Measurements from ENCODE around the gene JAZF1. TPM values are rescaled to one million over a fixed set of nuclear protein-coding genes. Genes with fewer than 3 reads are reported as not detected.
A peak's percentile ranks its signal among the peaks of the same experiment; 100 is the strongest.

Gene JAZF1
- total and polyA plus RNA-seq, 2 donors, result 30.7 to 31.9 TPM

DNA sequence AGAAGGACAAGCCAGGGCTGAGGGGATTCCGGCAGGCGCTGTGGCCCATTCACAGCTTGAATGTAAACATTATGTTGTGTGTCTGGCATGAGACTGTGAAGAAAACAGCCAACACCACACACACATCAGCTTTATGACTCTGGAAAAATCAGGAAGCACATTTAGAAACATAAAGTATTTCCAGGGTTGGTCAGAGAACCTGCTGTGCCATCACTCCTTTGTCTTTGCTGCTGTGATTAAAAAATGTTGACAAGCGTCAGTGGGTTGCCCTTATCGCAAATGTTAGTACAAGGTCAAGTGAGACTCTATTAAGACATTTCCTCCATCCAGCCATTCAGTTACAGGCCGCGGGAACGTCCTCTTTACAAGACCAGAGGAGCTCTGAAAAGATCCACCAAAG is 345.2 kb downstream of the JAZF1 start:
- H3K27ac ChIP-seq (ENCODE audit: low read depth), result no peak overlapping the region
- no peak for DNase-seq (ENCODE audit: extremely low spot score)
- 56% methylated on average over 7 of the region's 7 CpGs for WGBS
- no peak overlapping the region for H3K4me3 ChIP-seq (ENCODE audit: low read depth, low read length)
- H3K36me3 ChIP-seq (ENCODE audit: insufficient read depth), result peaks cover 2% of the 10 kb centered on the region
- no peaks in the 10 kb centered on the region for H3K4me1 ChIP-seq (ENCODE audit: insufficient read depth)

DNA sequence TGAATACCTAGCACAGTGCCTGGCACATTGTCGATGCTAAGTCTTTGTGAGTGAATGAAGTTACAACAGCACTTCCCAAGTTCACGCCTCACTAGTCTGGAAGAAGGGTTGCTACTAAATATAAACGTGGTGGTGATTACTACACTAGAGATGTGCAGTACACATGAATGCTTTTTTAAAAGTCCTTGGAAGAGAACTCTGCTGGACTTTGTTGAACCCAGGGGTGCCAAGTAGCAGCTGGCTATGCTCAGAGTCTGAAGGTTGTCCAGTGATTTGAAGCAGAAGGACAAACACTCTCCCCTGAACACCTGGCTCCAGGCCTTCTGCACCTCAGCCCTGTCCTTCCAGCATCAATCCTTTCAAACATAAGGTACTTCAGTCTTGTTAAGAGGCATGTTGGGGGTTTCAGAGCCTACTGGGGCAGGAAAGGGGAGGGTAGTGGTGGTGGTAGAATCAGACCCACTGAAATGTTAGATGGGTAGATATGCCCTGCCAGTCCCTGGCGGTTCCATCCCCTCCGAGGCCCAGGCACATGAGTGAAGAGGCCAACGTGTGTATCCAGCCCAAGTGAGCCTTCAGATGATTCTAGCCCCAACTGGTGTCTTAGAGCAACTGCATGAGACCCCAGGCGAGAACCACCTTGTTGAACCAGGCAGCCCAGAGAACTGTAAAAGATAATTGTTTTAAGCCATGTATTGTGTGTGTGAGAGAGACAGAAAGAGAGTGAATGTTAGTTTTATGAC is 346.2 kb downstream of the JAZF1 start:
- no peak overlapping the region for H3K4me3 ChIP-seq (ENCODE audit: low read depth, low read length)
- H3K4me1 ChIP-seq (ENCODE audit: insufficient read depth), result no peaks in the 10 kb centered on the region
- no peak for DNase-seq (ENCODE audit: extremely low spot score)
- H3K36me3 ChIP-seq (ENCODE audit: insufficient read depth), result peaks cover 2% of the 10 kb centered on the region
- H3K27ac ChIP-seq (ENCODE audit: low read depth), result no peak overlapping the region
- WGBS, result 75% methylated on average over 7 of the region's 7 CpGs

GRCh38 chr7:27826357-27826756 is 354.2 kb downstream of the JAZF1 start:
- Histone ChIP-seq H3K27ac (ENCODE audit: low read depth) (no peak overlapping the region), H3K36me3 (ENCODE audit: insufficient read depth) (peaks cover 3% of the 10 kb centered on the region), H3K4me1 (ENCODE audit: insufficient read depth) (no peaks in the 10 kb centered on the region), H3K4me3 (ENCODE audit: low read depth, low read length) (no peak overlapping the region)
- 68% methylated on average over 5 of the region's 5 CpGs for WGBS
- DNase-seq (ENCODE audit: extremely low spot score), result no peak

- Histone ChIP-seq H3K4me1 (ENCODE audit: insufficient read depth) (no peaks in the 10 kb centered on the region), H3K27ac (ENCODE audit: low read depth) (no peak overlapping the region), H3K4me3 (ENCODE audit: low read depth, low read length) (no peak overlapping the region), H3K36me3 (ENCODE audit: insufficient read depth) (peaks cover 4% of the 10 kb centered on the region)
- 41% methylated on average over 2 of the region's 2 CpGs for WGBS
- no peak for DNase-seq (ENCODE audit: extremely low spot score)
Observed at GRCh38 chr7:27825891-27826290, 354.7 kb downstream of the JAZF1 start.

GRCh38 chr7:27822245-27822644 is 358.4 kb downstream of the JAZF1 start:
- WGBS, result 73% methylated on average over 2 of the region's 2 CpGs
- DNase-seq (ENCODE audit: extremely low spot score), result no peak

DNA sequence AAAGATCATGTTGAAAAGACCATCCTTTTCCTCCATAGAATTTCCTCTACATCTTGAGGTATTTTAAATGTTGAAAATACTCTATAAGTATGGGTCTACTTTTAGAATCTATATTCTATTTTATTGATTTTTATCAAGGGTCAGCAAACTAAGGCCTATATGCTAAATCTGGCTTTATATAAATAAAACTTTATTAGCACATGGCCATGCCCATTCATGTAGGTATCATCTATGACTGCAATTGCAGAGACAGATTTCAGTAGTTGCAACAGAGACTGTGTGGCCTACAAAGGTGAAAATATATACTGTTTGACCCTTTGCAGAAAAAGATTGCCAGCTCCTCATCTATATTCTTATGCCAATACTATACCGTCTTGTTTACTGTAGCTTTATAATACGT is 367.9 kb downstream of the JAZF1 start:
- no peak for DNase-seq (ENCODE audit: extremely low spot score)
- Histone ChIP-seq H3K4me1 (ENCODE audit: insufficient read depth) (no peaks in the 10 kb centered on the region), H3K27ac (ENCODE audit: low read depth) (no peak overlapping the region), H3K4me3 (ENCODE audit: low read depth, low read length) (no peak overlapping the region), H3K36me3 (ENCODE audit: insufficient read depth) (peaks cover 4% of the 10 kb centered on the region)
- WGBS, result 93% methylated on average over 2 of the region's 2 CpGs

More at GRCh38 chr7:27822245-27822644, 358.4 kb downstream of the JAZF1 start:
- H3K27ac ChIP-seq (ENCODE audit: low read depth), result no peak overlapping the region
- no peak overlapping the region for H3K4me3 ChIP-seq (ENCODE audit: low read depth, low read length)
- H3K4me1 ChIP-seq (ENCODE audit: insufficient read depth), result no peaks in the 10 kb centered on the region
- H3K36me3 ChIP-seq (ENCODE audit: insufficient read depth), result peaks cover 7% of the 10 kb centered on the region

DNA sequence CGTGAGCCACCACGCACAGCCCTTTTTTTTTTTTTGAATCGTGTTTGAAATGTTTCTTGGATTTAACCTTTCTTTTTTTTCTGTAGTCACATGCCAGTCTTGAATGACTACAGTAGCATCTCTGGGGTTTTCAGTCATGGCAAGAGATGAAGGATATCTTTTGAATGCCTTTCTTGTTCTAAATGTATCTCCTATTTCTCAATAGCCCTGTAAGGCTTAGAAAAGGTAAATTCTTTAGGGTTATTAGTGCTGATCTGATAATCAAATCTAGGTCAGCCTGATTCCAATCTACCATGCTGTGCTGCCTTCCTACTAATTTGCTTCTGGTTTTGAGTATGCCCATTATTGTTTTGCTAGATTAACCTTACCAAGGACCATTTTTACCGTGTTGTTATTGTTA is 370.4 kb downstream of the JAZF1 start:
- no peaks in the 10 kb centered on the region for H3K36me3 ChIP-seq (ENCODE audit: insufficient read depth)
- 90% methylated on average over 4 of the region's 4 CpGs for WGBS
- no peak overlapping the region for H3K27ac ChIP-seq (ENCODE audit: low read depth)
- H3K4me3 ChIP-seq (ENCODE audit: low read depth, low read length), result no peak overlapping the region
- no peaks in the 10 kb centered on the region for H3K4me1 ChIP-seq (ENCODE audit: insufficient read depth)
- DNase-seq (ENCODE audit: extremely low spot score), result no peak

GRCh38 chr7:27808626-27809025 is 372.0 kb downstream of the JAZF1 start:
- 68% methylated on average over 2 of the region's 2 CpGs for WGBS

DNA sequence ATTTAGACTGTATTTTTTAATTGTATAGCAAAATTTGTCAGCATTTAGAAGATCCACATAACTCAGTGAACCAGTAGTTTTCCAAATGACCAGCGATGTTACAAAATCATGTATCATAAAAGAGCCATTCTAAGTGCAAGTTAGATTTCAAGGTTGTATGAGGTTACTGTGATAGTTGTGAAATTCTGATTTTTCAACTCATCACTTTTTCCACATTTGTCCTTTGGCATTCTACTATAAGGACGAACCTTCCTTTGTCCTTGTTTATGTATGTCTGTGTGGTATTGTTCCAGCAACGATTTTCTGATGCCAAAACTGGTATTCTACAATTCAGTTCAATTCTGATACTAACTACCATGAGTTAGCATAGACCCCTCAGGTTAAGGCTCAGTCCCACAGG is 376.5 kb downstream of the JAZF1 start:
- no peak overlapping the region for H3K27ac ChIP-seq (ENCODE audit: low read depth)
- no peak overlapping the region for H3K4me3 ChIP-seq (ENCODE audit: low read depth, low read length)
- H3K4me1 ChIP-seq (ENCODE audit: insufficient read depth), result no peaks in the 10 kb centered on the region
- H3K36me3 ChIP-seq (ENCODE audit: insufficient read depth), result no peaks in the 10 kb centered on the region
- WGBS, result 85% methylated on average over 3 of the region's 3 CpGs
- no peak for DNase-seq (ENCODE audit: extremely low spot score)

More at GRCh38 chr7:27808626-27809025, 372.0 kb downstream of the JAZF1 start:
- Histone ChIP-seq H3K4me3 (ENCODE audit: low read depth, low read length) (no peak overlapping the region), H3K36me3 (ENCODE audit: insufficient read depth) (no peaks in the 10 kb centered on the region), H3K27ac (ENCODE audit: low read depth) (no peak overlapping the region), H3K4me1 (ENCODE audit: insufficient read depth) (no peaks in the 10 kb centered on the region)
- DNase-seq (ENCODE audit: extremely low spot score), result no peak

DNA sequence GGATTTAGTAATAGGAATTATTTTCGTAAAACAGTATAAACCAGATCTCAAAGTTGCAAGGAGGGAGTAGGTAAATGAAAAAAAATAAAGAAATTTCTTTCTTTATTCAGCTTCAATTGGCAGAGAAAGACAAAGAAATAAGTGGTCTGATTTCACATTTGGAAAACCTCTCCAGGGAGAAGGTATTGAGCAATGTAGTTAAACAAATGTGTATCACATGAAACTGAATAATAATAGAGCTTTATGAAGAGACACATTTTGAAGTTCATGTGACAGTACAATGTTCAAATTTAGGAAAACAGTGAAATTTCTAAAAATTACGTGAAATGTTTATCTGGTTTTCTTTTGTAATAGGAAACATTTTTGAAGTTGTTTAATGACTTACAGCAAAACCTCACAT is 377.6 kb downstream of the JAZF1 start:
- no peak overlapping the region for H3K27ac ChIP-seq (ENCODE audit: low read depth)
- H3K4me3 ChIP-seq (ENCODE audit: low read depth, low read length), result no peak overlapping the region
- no peak for DNase-seq (ENCODE audit: extremely low spot score)
- WGBS, result 88% methylated on average over 2 of the region's 2 CpGs
- no peaks in the 10 kb centered on the region for H3K36me3 ChIP-seq (ENCODE audit: insufficient read depth)
- no peaks in the 10 kb centered on the region for H3K4me1 ChIP-seq (ENCODE audit: insufficient read depth)

- Histone ChIP-seq H3K27ac (ENCODE audit: low read depth) (no peak overlapping the region), H3K4me3 (ENCODE audit: low read depth, low read length) (no peak overlapping the region), H3K4me1 (ENCODE audit: insufficient read depth) (no peaks in the 10 kb centered on the region), H3K36me3 (ENCODE audit: insufficient read depth) (peaks cover 5% of the 10 kb centered on the region)
- 91% methylated on average over 2 of the region's 2 CpGs for WGBS
- no peak for DNase-seq (ENCODE audit: extremely low spot score)
Observed at GRCh38 chr7:27799212-27799611, 381.4 kb downstream of the JAZF1 start.

GRCh38 chr7:27795977-27796376 is 384.6 kb downstream of the JAZF1 start:
- Histone ChIP-seq H3K36me3 (ENCODE audit: insufficient read depth) (peaks cover 5% of the 10 kb centered on the region), H3K4me3 (ENCODE audit: low read depth, low read length) (no peak overlapping the region), H3K27ac (ENCODE audit: low read depth) (no peak overlapping the region), H3K4me1 (ENCODE audit: insufficient read depth) (no peaks in the 10 kb centered on the region)
- WGBS, result 91% methylated on average over 1 of the region's 1 CpG
- DNase-seq (ENCODE audit: extremely low spot score), result no peak

- Histone ChIP-seq H3K36me3 (ENCODE audit: insufficient read depth) (peaks cover 5% of the 10 kb centered on the region), H3K27ac (ENCODE audit: low read depth) (no peak overlapping the region), H3K4me3 (ENCODE audit: low read depth, low read length) (no peak overlapping the region), H3K4me1 (ENCODE audit: insufficient read depth) (no peaks in the 10 kb centered on the region)
- WGBS, result 50% methylated on average over 1 of the region's 1 CpG
- DNase-seq (ENCODE audit: extremely low spot score), result no peak
Observed at GRCh38 chr7:27793780-27794179, 386.8 kb downstream of the JAZF1 start.

- Histone ChIP-seq H3K4me1 (ENCODE audit: insufficient read depth) (no peaks in the 10 kb centered on the region), H3K4me3 (ENCODE audit: low read depth, low read length) (no peak overlapping the region), H3K27ac (ENCODE audit: low read depth) (peak overlapping the region; percentile 10), H3K36me3 (ENCODE audit: insufficient read depth) (no peaks in the 10 kb centered on the region)
- DNase-seq (ENCODE audit: extremely low spot score), result no peak
Observed at GRCh38 chr7:27788437-27788836, 392.2 kb downstream of the JAZF1 start.
